Motor neuron (in vitro differentiated cells): ENCODE data around the gene ADIG. TPM values are rescaled to one million over a fixed set of nuclear protein-coding genes. Genes with fewer than 3 reads are reported as not detected.
A peak's percentile ranks its signal among the peaks of the same experiment; 100 is the strongest.

Experiments used
- ATAC-seq, 8 experiments: fragments of 200-7000 bp; cut with Tn5 transposase; replicated peaks in 6 of 8; 2 replicates each; pipeline ENCODE4 v1.8.0; 2021; ENCODE audit warnings: mild to moderate bottlenecking in 8 of 8, moderate library complexity in 8 of 8
- H3K27ac ChIP-seq, 2 donors: fragments of 250-450 bp; sonication (Bioruptor Pico); 2 replicates each; pipeline ENCODE4 v1.9.0; 2021; ENCODE audit warnings: antibody characterized with exemption in 2 of 2, mild to moderate bottlenecking in 2 of 2, moderate library complexity in 1 of 2
- H3K4me1 ChIP-seq, 2 donors: fragments of 250-450 bp; sonication (Bioruptor Pico); replicated peaks in 1 of 2; 2 replicates each; pipeline ENCODE4 v1.6.1; 2021; ENCODE audit warnings: antibody characterized with exemption in 2 of 2, mild to moderate bottlenecking in 2 of 2, moderate library complexity in 1 of 2
- H3K4me3 ChIP-seq, 5 donors: fragments of 250-450 bp; sonication (Bioruptor Pico); 2 replicates each; pipeline ENCODE4 v1.9.0; 2021; ENCODE audit warnings: antibody characterized with exemption in 5 of 5, mild to moderate bottlenecking in 5 of 5, moderate library complexity in 4 of 5
- WGBS, 10 experiments: fragments of 450-650 bp; shearing (Covaris generic); methylation state at CpG; one replicate each; pipeline ENCODE4 v1.0.0; 2022; 5-methylcytosine and 5-hydroxymethylcytosine counted together
- in situ Hi-C, 9 experiments: fragments of 400-800 bp; cut with MboI; loops; one replicate each; pipeline ENCODE4 v1.15.0; 2021; ENCODE audit warnings: low sequenced_read_pairs in 9 of 9, low pct_unique_long_range_greater_than_20kb in 2 of 9; ENCODE audit not compliant: unreplicated experiment in 9 of 9
- total RNA-seq, 8 experiments: library from RNA; unstranded; fragments of 300-600 nt; gene quantifications; 2 replicates each; pipeline versions ENCODE4 v1.2.3 to v1.2.4, GENCODE V29; 2022

Gene ADIG
- total RNA-seq, 8 experiments from 2014 or later, result not detected

GRCh38 chr20:38599410-38599882 is 18.4 kb downstream of the ADIG start:
- Histone ChIP-seq H3K4me1 (no peaks in the 10 kb centered on the region), H3K27ac (no peak overlapping the region), H3K4me3 (no peak overlapping the region)
- in situ Hi-C loops, result no loop called here
- peak in 3 of 8 experiments; percentile 26 to 60 (median 35) for ATAC-seq
- WGBS, 10 experiments, result 53 to 100% (median 80%) methylated on average over 1 to 4 of the region's 9 CpGs; no CpG with 5 or more reads in 5 of the 10 experiments

- Histone ChIP-seq H3K27ac (no peak overlapping the region), H3K4me3 (no peak overlapping the region), H3K4me1 (no peaks in the 10 kb centered on the region)
- WGBS, 10 experiments, result 86 to 100% (median 100%) methylated on average over 1 of the region's 1 CpG; no CpG with 5 or more reads in 5 of the 10 experiments
- in situ Hi-C loops, result no loop called here
- no peak for ATAC-seq
Observed at GRCh38 chr20:38600057-38600456, 19.1 kb downstream of the ADIG start.

- in situ Hi-C loops, result no loop called here
- 0 to 20% (median 2%) methylated on average over 1 to 13 of the region's 42 CpGs; no CpG with 5 or more reads in 4 of the 10 experiments for WGBS, 10 experiments
- Histone ChIP-seq H3K27ac (no peak within 1 kb of the TSS), H3K4me3 (no peak within 1 kb of the TSS), H3K4me1 (no peaks in the 10 kb centered on the region)
- peak; percentile 29 to 98 (median 49) for ATAC-seq
Observed at GRCh38 chr20:38601216-38602184, 20.5 kb downstream of the ADIG start, which contains the start of gene ARHGAP40. ARHGAP40 (plus strand) TSS chr20:38601809.

GRCh38 chr20:38602185-38602581 is 21.2 kb downstream of the ADIG start:
- no peak overlapping the region for H3K27ac ChIP-seq
- H3K4me3 ChIP-seq, result no peak overlapping the region
- ATAC-seq, result no peak
- in situ Hi-C loops, result no loop called here
- H3K4me1 ChIP-seq, result no peaks in the 10 kb centered on the region
- WGBS, 10 experiments, result 0 to 80% (median 56%) methylated on average over 1 to 5 of the region's 5 CpGs; no CpG with 5 or more reads in 3 of the 10 experiments

GRCh38 chr20:38603286-38603685 is 22.3 kb downstream of the ADIG start:
- Histone ChIP-seq H3K27ac (no peak overlapping the region), H3K4me1 (no peaks in the 10 kb centered on the region), H3K4me3 (no peak overlapping the region)
- no peak for ATAC-seq
- 8 to 88% (median 50%) methylated on average over 1 to 3 of the region's 3 CpGs for WGBS, 10 experiments
- in situ Hi-C loops, result no loop called here

- in situ Hi-C loops, result no loop called here
- WGBS, 10 experiments, result 6 to 91% (median 56%) methylated on average over 1 to 4 of the region's 4 CpGs
- peak in 1 of 8 experiments; percentile 39 for ATAC-seq
- Histone ChIP-seq H3K4me1 (no peaks in the 10 kb centered on the region), H3K27ac (no peak overlapping the region), H3K4me3 (no peak overlapping the region)
Observed at GRCh38 chr20:38604873-38605303, 23.9 kb downstream of the ADIG start.

- 21 to 84% (median 64%) methylated on average over 2 to 11 of the region's 12 CpGs; no CpG with 5 or more reads in 3 of the 10 experiments for WGBS, 10 experiments
- H3K4me3 ChIP-seq, result no peak overlapping the region
- H3K4me1 ChIP-seq, result no peaks in the 10 kb centered on the region
- no peak overlapping the region for H3K27ac ChIP-seq
- in situ Hi-C loops, result no loop called here
- ATAC-seq, result no peak
Observed at GRCh38 chr20:38607351-38607750, 26.4 kb downstream of the ADIG start.

GRCh38 chr20:38608188-38608587 is 27.2 kb downstream of the ADIG start:
- Histone ChIP-seq H3K4me3 (no peak overlapping the region), H3K27ac (no peak overlapping the region), H3K4me1 (no peaks in the 10 kb centered on the region)
- 20 to 81% (median 58%) methylated on average over 1 to 4 of the region's 4 CpGs; no CpG with 5 or more reads in 4 of the 10 experiments for WGBS, 10 experiments
- in situ Hi-C loops, result no loop called here
- ATAC-seq, result peak in 1 of 8 experiments; percentile 36

- no peak for ATAC-seq
- no peaks in the 10 kb centered on the region for H3K4me1 ChIP-seq
- WGBS, 10 experiments, result 0 to 100% (median 86%) methylated on average over 1 to 2 of the region's 4 CpGs; no CpG with 5 or more reads in 4 of the 10 experiments
Observed at GRCh38 chr20:38609815-38610214, 28.8 kb downstream of the ADIG start.

GRCh38 chr20:38610521-38610920 is 29.5 kb downstream of the ADIG start:
- 17 to 94% (median 65%) methylated on average over 1 to 5 of the region's 5 CpGs for WGBS, 10 experiments

More at GRCh38 chr20:38609815-38610214, 28.8 kb downstream of the ADIG start:
- Histone ChIP-seq H3K27ac (no peak overlapping the region), H3K4me3 (no peak overlapping the region)
- in situ Hi-C loops, result no loop called here

GRCh38 chr20:38612751-38613515 is 31.9 kb downstream of the ADIG start:
- 18 to 93% (median 63%) methylated on average over 1 to 4 of the region's 5 CpGs; no CpG with 5 or more reads in 1 of the 10 experiments for WGBS, 10 experiments

More at GRCh38 chr20:38610521-38610920, 29.5 kb downstream of the ADIG start:
- ATAC-seq, result no peak
- Histone ChIP-seq H3K4me1 (no peaks in the 10 kb centered on the region), H3K4me3 (no peak overlapping the region), H3K27ac (no peak overlapping the region)
- in situ Hi-C loops, result no loop called here

GRCh38 chr20:38615283-38615682 is 34.3 kb downstream of the ADIG start:
- H3K4me1 ChIP-seq, result no peaks in the 10 kb centered on the region
- 60 to 90% (median 77%) methylated on average over 2 to 9 of the region's 15 CpGs; no CpG with 5 or more reads in 2 of the 10 experiments for WGBS, 10 experiments
- ATAC-seq, result no peak
- H3K4me3 ChIP-seq, result no peak overlapping the region
- H3K27ac ChIP-seq, result no peak overlapping the region
- in situ Hi-C loops, result no loop called here

More at GRCh38 chr20:38612751-38613515, 31.9 kb downstream of the ADIG start:
- in situ Hi-C loops, result no loop called here
- peak in 2 of 8 experiments; percentile 34 to 75 for ATAC-seq
- Histone ChIP-seq H3K4me1 (no peaks in the 10 kb centered on the region), H3K4me3 (no peak overlapping the region), H3K27ac (no peak overlapping the region)
